Measurements from ENCODE around the gene TMEM62.

TMEM62 gene

DNA sequence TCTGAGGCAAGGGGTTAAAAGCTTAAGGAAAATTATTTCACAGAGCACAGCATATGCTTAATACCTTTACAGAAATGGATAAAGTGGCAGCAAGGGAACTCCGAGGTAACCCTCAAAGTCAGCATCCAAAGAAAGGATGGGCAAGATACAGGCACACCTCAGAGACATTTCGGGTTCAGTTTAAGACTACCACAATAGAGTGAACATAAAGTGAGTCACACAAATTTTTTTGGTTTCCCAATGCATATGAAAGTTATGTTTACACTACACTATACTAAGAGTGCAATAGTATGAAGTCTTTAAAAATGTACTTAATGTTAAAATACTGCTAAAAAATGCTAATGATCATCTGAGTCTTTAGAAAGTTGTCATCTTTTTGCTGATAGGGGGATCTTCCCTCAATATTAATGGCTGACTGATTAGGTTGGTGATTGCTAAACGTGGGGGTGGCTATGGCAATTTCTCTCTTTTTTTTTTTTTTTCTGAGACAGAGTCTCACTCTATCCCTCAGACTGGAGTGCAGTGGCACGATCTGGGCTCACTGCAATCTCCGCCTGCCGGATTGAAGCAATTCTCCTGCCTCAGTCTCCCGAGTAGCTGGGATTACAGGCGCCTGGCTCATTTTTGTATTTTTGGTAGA is 37.6 kb upstream of the TMEM62 start:
- no peak for DNase-seq (ENCODE audit: low spot score)
- TF ChIP-seq, protein P1, sequence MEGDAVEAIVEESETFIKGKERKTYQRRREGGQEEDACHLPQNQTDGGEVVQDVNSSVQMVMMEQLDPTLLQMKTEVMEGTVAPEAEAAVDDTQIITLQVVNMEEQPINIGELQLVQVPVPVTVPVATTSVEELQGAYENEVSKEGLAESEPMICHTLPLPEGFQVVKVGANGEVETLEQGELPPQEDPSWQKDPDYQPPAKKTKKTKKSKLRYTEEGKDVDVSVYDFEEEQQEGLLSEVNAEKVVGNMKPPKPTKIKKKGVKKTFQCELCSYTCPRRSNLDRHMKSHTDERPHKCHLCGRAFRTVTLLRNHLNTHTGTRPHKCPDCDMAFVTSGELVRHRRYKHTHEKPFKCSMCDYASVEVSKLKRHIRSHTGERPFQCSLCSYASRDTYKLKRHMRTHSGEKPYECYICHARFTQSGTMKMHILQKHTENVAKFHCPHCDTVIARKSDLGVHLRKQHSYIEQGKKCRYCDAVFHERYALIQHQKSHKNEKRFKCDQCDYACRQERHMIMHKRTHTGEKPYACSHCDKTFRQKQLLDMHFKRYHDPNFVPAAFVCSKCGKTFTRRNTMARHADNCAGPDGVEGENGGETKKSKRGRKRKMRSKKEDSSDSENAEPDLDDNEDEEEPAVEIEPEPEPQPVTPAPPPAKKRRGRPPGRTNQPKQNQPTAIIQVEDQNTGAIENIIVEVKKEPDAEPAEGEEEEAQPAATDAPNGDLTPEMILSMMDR (IDR thresholded peaks at IDR 0.05; ENCODE audit: extremely low read depth, missing control alignments), result no peak

- DNase-seq (ENCODE audit: low spot score), result no peak
- TF ChIP-seq, protein P1 (IDR thresholded peaks at IDR 0.05; ENCODE audit: extremely low read depth, missing control alignments), result no peak
These were observed 37.0 kb upstream of the TMEM62 start for GRCh38 chr15:43096411-43096810.

- no peak for DNase-seq (ENCODE audit: low spot score)
- TF ChIP-seq, protein P1 (IDR thresholded peaks at IDR 0.05; ENCODE audit: extremely low read depth, missing control alignments), result no peak
These were observed 34.1 kb upstream of the TMEM62 start for GRCh38 chr15:43099105-43099845.

GRCh38 chr15:43100971-43101370 is 32.4 kb upstream of the TMEM62 start:
- no peak for DNase-seq (ENCODE audit: low spot score)
- TF ChIP-seq, protein P1 (IDR thresholded peaks at IDR 0.05; ENCODE audit: extremely low read depth, missing control alignments), result no peak

DNA sequence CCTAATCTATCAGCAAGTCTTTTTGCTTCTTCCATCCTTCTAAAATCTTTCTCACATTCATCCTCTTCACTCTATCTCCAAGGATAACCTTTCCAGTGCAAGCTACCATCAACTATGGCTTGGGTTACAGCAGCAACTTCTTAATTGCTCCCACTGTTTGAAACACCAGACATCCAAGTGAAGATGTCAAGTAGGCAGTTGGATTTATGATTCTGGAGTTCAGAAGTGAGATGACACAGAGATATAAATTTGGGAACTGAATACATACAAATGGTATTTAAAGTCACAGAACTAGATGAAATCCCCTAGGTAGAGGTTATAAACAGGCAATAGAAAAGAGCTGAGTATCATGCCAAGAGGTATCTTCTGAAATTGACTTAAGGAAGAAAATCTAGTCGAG is 31.2 kb upstream of the TMEM62 start:
- DNase-seq (ENCODE audit: low spot score), result no peak
- TF ChIP-seq, protein P1 (IDR thresholded peaks at IDR 0.05; ENCODE audit: extremely low read depth, missing control alignments), result no peak

DNA sequence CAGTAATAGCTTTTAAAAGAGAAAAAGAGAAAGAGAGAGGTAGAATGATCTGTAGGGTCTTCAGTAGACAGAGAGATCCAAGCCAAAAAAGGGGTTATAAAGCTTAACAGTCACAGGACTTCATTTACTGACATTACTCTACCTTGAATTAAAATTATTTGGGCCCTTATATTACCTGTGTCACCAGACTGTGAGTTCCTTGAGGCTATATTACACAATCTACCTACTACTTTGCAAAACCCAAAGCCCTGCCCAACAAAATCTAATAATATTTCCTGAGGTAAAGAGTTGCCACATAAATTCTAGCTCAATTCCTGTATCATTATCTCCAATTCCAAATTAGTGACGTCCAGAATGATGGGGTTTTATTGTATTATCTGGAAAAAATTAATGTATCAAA is 29.5 kb upstream of the TMEM62 start:
- TF ChIP-seq, protein P1 (IDR thresholded peaks at IDR 0.05; ENCODE audit: extremely low read depth, missing control alignments), result no peak
- DNase-seq (ENCODE audit: low spot score), result no peak

- no peak for DNase-seq (ENCODE audit: low spot score)
These were observed 29.0 kb upstream of the TMEM62 start for GRCh38 chr15:43104426-43104825.

More at GRCh38 chr15:43104426-43104825, 29.0 kb upstream of the TMEM62 start:
- TF ChIP-seq, protein P1 (IDR thresholded peaks at IDR 0.05; ENCODE audit: extremely low read depth, missing control alignments), result no peak

Measured in GM20000 (cell line).